Muscle of leg (tissue), 11 donors: ENCODE measurements around the gene MYO1D. TPM values are rescaled to one million over a fixed set of nuclear protein-coding genes. Genes with fewer than 3 reads are reported as not detected.

Experiments used
- DNase-seq: peaks from one replicate; pipeline ENCODE4 v3.0.0; 2013
- H3K27ac ChIP-seq: one replicate; pipeline ENCODE4 v1.5.1; 2013; ENCODE audit warnings: mild to moderate bottlenecking, low read length, control low read depth
- H3K27me3 ChIP-seq: one replicate; pipeline ENCODE4 v1.6.1; 2013; ENCODE audit warnings: low read length; ENCODE audit not compliant: control insufficient read depth, insufficient read depth
- H3K36me3 ChIP-seq: one replicate; pipeline ENCODE4 v1.6.1; 2013; ENCODE audit warnings: low read length; ENCODE audit not compliant: control insufficient read depth, insufficient read depth
- H3K4me1 ChIP-seq: one replicate; pipeline ENCODE4 v1.6.1; 2013; ENCODE audit warnings: low read length; ENCODE audit not compliant: control insufficient read depth, insufficient read depth
- H3K4me3 ChIP-seq: one replicate; pipeline ENCODE4 v1.5.1; 2013; ENCODE audit warnings: low read length, control low read depth
- H3K9me3 ChIP-seq: replicated peaks from 2 replicates; pipeline ENCODE4 v1.6.1; 2013; ENCODE audit warnings: low read depth, low read length; ENCODE audit not compliant: control insufficient read depth
- WGBS: methylation state at CpG from one replicate; pipeline ENCODE4 v1.1.5; 2013; ENCODE audit warnings: missing lambda C conversion rate; ENCODE audit not compliant: insufficient coverage; 5-methylcytosine and 5-hydroxymethylcytosine counted together
- polyA plus RNA-seq, 8 donors: library from polyadenylated mRNA; unstranded; fragments of 120-200 nt; gene quantifications; one replicate each; pipeline versions ENCODE4 v1.2.1 to v1.2.3, GENCODE V29; 2013; ENCODE audit warnings: inconsistent platforms in 1 of 8, low replicate concordance in 1 of 8; ENCODE audit not compliant: insufficient read length in 8 of 8, insufficient read depth in 1 of 8
- total RNA-seq: library from RNA; stranded (reverse); fragments of 120-200 nt; gene quantifications from one replicate; pipeline ENCODE4 v1.2.4, GENCODE V29; 2013

MYO1D gene
- total and polyA plus RNA-seq, 9 donors = 4.2 to 10.2 (median 5.4) TPM

DNA sequence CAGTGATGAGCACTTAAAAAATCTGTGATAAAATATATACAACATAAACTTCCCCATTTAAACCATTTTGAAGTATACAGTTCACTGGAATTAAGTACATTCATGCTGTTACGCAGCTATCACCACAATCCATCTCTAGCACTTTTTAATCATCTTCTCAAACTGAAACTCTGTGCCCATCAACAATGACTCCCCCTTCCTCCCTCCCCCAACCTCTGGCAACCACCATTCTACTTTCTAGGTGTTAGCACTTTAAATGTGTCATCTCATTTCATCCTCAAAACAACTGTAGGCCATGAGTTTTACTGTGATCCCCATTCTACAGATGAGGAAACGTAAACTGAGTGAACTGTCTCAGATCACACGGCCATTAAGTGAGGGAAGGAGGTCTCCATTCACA is 37.3 kb upstream of the MYO1D start:
- no peaks in the 10 kb centered on the region for H3K9me3 ChIP-seq
- 96% methylated on average over 3 of the region's 3 CpGs for WGBS

DNA sequence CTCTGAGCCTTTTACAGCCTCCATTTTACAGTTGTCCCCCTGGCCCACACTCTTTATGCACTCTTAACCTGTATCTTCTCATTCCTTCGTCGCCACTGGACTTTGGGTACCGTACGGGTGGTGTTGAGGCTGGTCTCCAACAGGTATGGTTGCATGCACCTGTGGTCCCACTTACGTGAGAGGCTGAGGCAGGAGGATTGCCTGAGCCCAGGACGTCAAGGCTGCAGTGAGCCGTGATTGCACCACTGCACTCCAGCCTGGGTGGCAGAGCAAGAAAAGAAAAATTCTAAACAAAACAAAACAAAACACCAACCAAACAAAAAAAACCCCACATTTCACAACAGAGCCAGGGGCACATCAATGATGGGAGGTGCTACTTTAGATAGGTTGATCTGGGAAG is 36.7 kb upstream of the MYO1D start:
- Histone ChIP-seq H3K9me3 (no peaks in the 10 kb centered on the region), H3K27me3 (no peaks in the 10 kb centered on the region), H3K27ac (no peak overlapping the region), H3K4me1 (peaks cover 3% of the 10 kb centered on the region), H3K36me3 (no peaks in the 10 kb centered on the region), H3K4me3 (no peak overlapping the region)
- 72% methylated on average over 5 of the region's 7 CpGs for WGBS
- DNase-seq = no peak

More for the DNA sequence above, 37.3 kb upstream of the MYO1D start:
- H3K27ac ChIP-seq = no peak overlapping the region
- H3K4me1 ChIP-seq = peaks cover 3% of the 10 kb centered on the region
- no peaks in the 10 kb centered on the region for H3K36me3 ChIP-seq
- H3K27me3 ChIP-seq = no peaks in the 10 kb centered on the region
- no peak overlapping the region for H3K4me3 ChIP-seq
- DNase-seq = no peak

DNA sequence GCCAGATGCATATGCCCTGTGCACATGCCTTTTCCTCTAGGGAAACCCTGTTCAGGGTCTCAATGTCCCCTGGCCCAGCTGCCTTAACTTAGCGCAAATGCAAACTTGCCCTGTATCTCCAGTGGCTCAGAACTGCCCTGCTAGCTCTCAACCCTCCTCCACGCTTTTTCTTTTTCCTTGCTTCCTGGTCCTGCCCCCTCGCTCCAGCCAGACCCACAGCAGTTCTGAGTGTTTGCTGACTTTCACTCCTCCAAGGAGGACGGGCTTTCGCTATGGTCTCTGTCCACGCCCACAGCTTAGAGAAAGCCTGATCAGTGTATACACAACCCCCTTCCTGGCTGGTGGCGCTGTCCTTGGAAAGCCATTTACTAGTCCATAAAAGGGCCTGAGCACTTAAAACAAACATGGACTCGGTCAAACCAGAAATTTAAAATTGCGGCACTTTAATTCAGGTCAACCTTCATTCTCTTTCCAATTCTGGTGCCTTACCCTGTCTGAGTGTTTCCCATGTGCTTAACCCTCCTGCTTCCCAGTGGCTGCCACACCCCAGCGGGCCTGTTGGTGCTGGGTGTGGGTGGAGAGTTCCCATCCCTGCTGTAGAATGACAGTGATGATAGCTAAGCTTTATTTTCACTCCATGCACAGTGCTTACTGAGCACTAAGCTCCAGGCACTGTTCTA is 35.4 kb upstream of the MYO1D start:
- Histone ChIP-seq H3K36me3 (no peaks in the 10 kb centered on the region), H3K4me3 (no peak overlapping the region), H3K27me3 (no peaks in the 10 kb centered on the region), H3K27ac (no peak overlapping the region), H3K4me1 (peaks cover 3% of the 10 kb centered on the region), H3K9me3 (no peaks in the 10 kb centered on the region)
- 19% methylated on average over 10 of the region's 10 CpGs for WGBS
- DNase-seq = peak; percentile 83

DNA sequence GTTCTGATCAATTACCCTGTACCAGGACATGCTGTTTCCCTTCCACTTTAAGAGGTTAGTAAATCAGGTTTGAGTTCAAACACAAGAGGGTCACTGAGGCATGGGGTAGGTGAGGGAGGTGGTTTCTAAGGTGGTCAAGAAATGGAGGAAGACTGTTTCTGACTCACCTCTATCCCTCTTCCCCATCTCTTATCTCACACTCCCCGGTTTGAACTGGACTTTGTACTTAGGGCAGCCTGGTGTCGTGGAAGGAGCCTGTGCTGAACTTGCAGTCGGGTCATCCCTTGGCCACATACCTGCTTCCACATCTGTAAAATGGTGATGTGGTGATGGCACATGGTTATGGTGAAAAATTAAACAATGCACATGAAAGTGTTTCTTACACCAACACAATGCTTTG is 33.8 kb upstream of the MYO1D start:
- H3K4me3 ChIP-seq = no peak overlapping the region
- no peak for DNase-seq
- peaks cover 3% of the 10 kb centered on the region for H3K4me1 ChIP-seq
- 100% methylated on average over 1 of the region's 3 CpGs for WGBS
- H3K27ac ChIP-seq = no peak overlapping the region
- H3K36me3 ChIP-seq = no peaks in the 10 kb centered on the region
- no peaks in the 10 kb centered on the region for H3K9me3 ChIP-seq
- no peaks in the 10 kb centered on the region for H3K27me3 ChIP-seq

DNA sequence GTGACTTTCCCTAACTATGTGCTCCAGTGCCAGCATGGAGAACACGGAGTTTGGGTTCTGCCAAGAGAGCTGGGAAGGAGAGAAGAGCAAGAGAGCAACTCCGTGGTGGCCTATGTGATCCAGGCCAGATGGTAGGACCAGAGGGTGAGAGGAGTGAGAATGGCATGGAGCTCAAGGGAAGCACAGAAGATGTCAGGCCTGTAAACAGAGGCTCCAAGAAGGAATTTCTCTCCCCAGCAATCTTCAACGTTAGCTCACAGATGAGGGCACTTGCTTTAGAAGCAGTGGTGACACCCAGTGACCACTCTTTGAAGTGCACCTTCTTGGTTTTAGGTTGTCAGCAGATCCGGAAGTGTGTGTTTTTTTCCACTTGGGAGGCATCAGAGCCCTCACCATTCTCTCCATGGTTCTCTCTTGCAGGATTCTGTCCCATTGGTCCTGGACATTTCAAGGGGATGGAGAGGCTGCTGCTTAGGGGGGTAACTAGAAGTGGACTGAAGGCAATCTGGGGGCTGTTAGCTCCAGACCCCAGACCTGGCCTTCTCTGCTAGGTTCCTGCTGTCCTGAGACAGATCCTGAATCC is 33.0 kb upstream of the MYO1D start:
- Histone ChIP-seq H3K9me3 (no peaks in the 10 kb centered on the region), H3K27ac (no peak overlapping the region), H3K27me3 (no peaks in the 10 kb centered on the region), H3K4me1 (peaks cover 3% of the 10 kb centered on the region), H3K4me3 (no peak overlapping the region), H3K36me3 (no peaks in the 10 kb centered on the region)
- 100% methylated on average over 1 of the region's 4 CpGs for WGBS
- peak; percentile 71 for DNase-seq

DNA sequence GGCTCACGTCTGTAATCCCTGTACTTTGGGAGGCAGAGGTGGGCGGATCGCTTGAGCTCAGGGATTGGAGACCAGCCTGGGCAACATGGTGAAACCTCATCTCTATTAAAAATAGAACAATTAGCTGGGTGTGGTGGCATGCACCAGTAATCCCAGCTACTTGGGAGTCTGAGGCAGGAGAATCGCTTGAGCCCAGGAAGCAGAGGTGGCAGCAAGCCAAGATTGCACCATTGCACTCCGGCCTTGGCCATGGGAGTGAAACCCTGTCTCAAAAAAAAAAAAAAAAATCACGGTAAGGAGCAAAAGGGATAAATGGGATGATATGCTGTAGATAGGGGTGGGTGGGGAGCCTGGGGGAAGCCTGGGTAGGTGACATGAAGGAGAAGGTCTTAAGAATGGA is 30.7 kb upstream of the MYO1D start:
- no peaks in the 10 kb centered on the region for H3K27me3 ChIP-seq
- no peak for DNase-seq

DNA sequence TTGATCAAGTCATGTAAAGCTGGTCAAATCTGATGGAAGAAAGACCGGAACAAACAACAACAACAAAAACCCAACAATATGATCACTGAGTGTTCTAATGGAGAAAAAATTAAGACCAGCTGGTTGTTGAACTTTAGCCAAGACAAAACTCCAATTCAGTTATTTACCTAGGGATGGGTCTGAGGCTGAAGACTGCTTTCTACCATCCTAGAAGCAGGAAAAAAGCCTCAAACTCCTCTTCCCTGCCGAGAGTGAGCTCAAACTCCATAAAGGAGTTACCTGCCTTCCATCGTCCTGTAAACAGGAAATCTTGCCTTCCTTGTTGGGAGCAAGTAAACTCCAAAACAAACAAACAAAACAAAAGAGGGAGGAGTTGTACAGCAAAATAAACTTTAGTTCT is 28.0 kb upstream of the MYO1D start:
- Histone ChIP-seq H3K4me3 (no peak overlapping the region), H3K36me3 (no peaks in the 10 kb centered on the region), H3K9me3 (no peaks in the 10 kb centered on the region), H3K4me1 (no peaks in the 10 kb centered on the region), H3K27ac (no peak overlapping the region), H3K27me3 (no peaks in the 10 kb centered on the region)
- DNase-seq = peak; percentile 2
- no CpG with 5 or more reads among the region's 3 CpGs for WGBS

More for the DNA sequence above, 30.7 kb upstream of the MYO1D start:
- 85% methylated on average over 4 of the region's 6 CpGs for WGBS
- no peaks in the 10 kb centered on the region for H3K9me3 ChIP-seq
- H3K4me1 ChIP-seq = peaks cover 3% of the 10 kb centered on the region
- no peak overlapping the region for H3K27ac ChIP-seq
- H3K36me3 ChIP-seq = no peaks in the 10 kb centered on the region
- H3K4me3 ChIP-seq = no peak overlapping the region

DNA sequence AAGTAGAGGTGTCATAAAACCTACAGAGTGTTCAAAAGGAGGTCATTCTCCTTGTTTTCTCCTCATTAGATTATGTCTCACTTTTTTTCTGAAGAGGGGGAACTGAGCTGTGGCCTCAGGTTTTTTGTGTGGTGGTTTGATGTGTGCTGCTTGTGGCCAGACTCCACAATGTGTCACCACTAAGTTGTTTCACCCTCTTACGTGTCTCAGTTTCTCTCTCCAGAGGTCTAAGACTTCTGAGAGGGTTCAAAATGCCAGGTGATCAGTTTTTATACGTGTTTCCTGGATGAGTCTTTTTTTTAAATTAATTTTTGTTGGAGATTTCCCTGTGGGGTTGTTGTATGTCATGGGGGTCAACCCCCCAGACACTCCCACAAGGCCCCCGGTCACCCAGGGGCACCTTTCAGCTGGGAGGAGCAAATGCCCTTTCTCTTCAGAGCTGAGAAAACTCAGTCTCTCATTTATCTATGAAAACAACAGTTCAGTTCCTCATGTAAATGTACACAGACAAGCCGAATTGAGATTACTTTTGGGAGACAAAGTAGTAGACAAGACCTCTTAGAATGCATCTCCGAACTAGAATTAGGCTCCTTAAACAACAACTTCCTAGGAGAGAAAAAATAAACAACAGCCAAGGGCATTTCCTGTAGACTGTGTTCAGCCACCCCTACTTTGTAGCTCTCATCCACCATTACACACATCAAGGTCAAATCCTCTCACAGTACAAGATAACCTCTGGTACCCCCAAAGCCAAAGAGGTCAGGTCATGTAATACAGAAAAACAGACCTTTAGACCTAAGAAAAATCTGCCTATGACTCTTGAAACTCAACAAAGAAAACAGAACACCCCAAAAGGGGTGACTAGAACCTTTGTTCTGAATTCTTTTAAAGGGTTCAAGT is 27.1 kb upstream of the MYO1D start:
- Histone ChIP-seq H3K27me3 (no peaks in the 10 kb centered on the region), H3K36me3 (no peaks in the 10 kb centered on the region), H3K4me3 (no peak overlapping the region), H3K4me1 (no peaks in the 10 kb centered on the region), H3K27ac (no peak overlapping the region), H3K9me3 (no peaks in the 10 kb centered on the region)
- DNase-seq = no peak
- WGBS = 60% methylated on average over 1 of the region's 5 CpGs

DNA sequence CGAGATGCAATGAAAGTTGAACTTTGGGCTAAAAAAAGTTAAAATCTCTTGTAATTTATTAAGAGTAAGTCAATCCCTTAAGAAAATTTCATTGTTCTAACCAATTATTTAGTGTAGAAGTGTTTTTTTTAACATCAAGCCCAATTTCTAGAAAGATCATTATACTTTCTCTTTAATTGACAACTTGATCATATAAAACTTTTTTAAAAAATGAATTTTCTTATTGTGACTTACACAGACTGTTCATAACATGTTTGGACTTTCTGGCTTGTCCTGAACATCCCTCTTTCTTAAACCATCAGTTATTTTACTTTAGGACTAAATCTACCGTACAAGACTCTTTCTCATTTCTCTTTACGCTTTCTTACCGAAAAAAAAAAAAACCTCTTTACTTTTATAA is 24.8 kb upstream of the MYO1D start:
- WGBS = no CpG with 5 or more reads among the region's 4 CpGs
- Histone ChIP-seq H3K9me3 (no peaks in the 10 kb centered on the region), H3K36me3 (no peaks in the 10 kb centered on the region), H3K4me3 (no peak overlapping the region), H3K27me3 (no peaks in the 10 kb centered on the region), H3K4me1 (no peaks in the 10 kb centered on the region), H3K27ac (no peak overlapping the region)
- DNase-seq = no peak
